ENCODE measurements around the gene HIP1R.
"Not testable (repeated sequence)": the region's sequence is repeated elsewhere in the genome, so short reads cannot be mapped to it uniquely, and the experiment has no call there.

Gene HIP1R

GRCh38 chr12:122874081-122874480 lies 38.8 kb downstream of the HIP1R start:
- Histone ChIP-seq H3K9me2 (replicated peaks; ENCODE audit: control insufficient read depth, low read length) (no peaks in the 10 kb centered on the region), H3K36me3 (ENCODE audit: control insufficient read depth, low read length) (no peaks in the 10 kb centered on the region), H3K4me2 (ENCODE audit: low read length) (no peak overlapping the region), H3F3A (ENCODE audit: control insufficient read depth, insufficient read depth) (peaks cover 24% of the 10 kb centered on the region), H3K4me1 (ENCODE audit: control insufficient read depth, low read length) (peaks cover 48% of the 10 kb centered on the region), H3K79me2 (ENCODE audit: control insufficient read depth, low read length) (no peaks in the 10 kb centered on the region), H3K9me3 (ENCODE audit: control insufficient read depth, insufficient read depth, low read length) (no peaks in the 10 kb centered on the region), H4K20me1 (ENCODE audit: control insufficient read depth, insufficient read depth, low read depth, low read length) (no peaks in the 10 kb centered on the region), H3K4me3 (ENCODE audit: low read length) (no peak overlapping the region), H3K27ac (ENCODE audit: low read depth, low read length) (no peak overlapping the region), H3K27me3 (ENCODE audit: control insufficient read depth, low read length) (peaks cover 3% of the 10 kb centered on the region; the same call in 1 of the 2 replicates)
- no peak for TF ChIP-seq CTCF (IDR thresholded peaks at IDR 0.05; ENCODE audit: low read depth, low read length, poor library complexity, severe bottlenecking)
- TF ChIP-seq EZH2phosphoT487 (IDR thresholded peaks at IDR 0.05; ENCODE audit: borderline replicate concordance, low read length), result no peak

DNA sequence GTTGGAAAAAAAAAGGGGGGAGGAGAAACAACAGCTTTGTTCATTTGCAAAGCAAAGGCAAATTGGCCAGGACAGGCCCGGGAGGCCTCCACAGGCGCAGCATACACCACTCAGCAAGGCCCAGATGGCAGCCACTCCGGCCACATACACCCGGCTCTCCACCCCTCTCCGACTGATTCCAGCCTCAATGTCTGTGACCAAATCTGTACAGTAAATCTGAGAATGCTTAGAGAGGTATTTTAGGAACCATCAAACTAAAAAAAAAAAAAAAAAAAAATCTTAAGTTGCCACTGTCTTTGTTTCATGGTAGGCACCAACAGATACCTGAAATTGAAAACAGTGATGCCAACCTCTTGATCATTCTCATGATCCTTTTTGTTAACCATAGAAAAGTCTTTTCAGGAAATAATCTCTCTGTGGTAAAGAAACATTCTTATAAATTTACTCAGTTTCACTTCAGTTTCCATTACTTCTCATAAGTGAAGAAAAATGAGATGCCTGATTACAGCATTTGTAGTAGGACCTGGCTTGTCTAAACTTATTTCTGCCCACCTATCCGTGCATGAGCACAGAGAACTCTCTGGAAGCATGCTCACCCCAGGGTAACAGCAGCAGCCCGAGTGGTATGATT lies 40.4 kb downstream of the HIP1R start:
- Histone ChIP-seq H3K9me2 (replicated peaks; ENCODE audit: control insufficient read depth, low read length) (no peaks in the 10 kb centered on the region), H3K4me3 (ENCODE audit: low read length) (no peak overlapping the region), H3K27me3 (ENCODE audit: control insufficient read depth, low read length) (peaks cover 3% of the 10 kb centered on the region; the same call in 1 of the 2 replicates), H3K36me3 (ENCODE audit: control insufficient read depth, low read length) (no peaks in the 10 kb centered on the region), H3K4me1 (ENCODE audit: control insufficient read depth, low read length) (peaks cover 40% of the 10 kb centered on the region), H4K20me1 (ENCODE audit: control insufficient read depth, insufficient read depth, low read depth, low read length) (no peaks in the 10 kb centered on the region), H3K27ac (ENCODE audit: low read depth, low read length) (no peak overlapping the region), H3F3A (ENCODE audit: control insufficient read depth, insufficient read depth) (peaks cover 24% of the 10 kb centered on the region), H3K79me2 (ENCODE audit: control insufficient read depth, low read length) (no peaks in the 10 kb centered on the region), H3K9me3 (ENCODE audit: control insufficient read depth, insufficient read depth, low read length) (no peaks in the 10 kb centered on the region), H3K4me2 (ENCODE audit: low read length) (peak overlapping the region; percentile 32)
- TF ChIP-seq EZH2phosphoT487 (IDR thresholded peaks at IDR 0.05; ENCODE audit: borderline replicate concordance, low read length) (no peak), CTCF (IDR thresholded peaks at IDR 0.05; ENCODE audit: low read depth, low read length, poor library complexity, severe bottlenecking) (no peak)

GRCh38 chr12:122876281-122876680 lies 41.0 kb downstream of the HIP1R start:
- not testable (repeated sequence) for H4K20me1 ChIP-seq (ENCODE audit: control insufficient read depth, insufficient read depth, low read depth, low read length); H3K4me3 ChIP-seq (ENCODE audit: low read length); H3K9me2 ChIP-seq (replicated peaks; ENCODE audit: control insufficient read depth, low read length); H3K9me3 ChIP-seq (ENCODE audit: control insufficient read depth, insufficient read depth, low read length); H3K36me3 ChIP-seq (ENCODE audit: control insufficient read depth, low read length); H3K27ac ChIP-seq (ENCODE audit: low read depth, low read length); H3K27me3 ChIP-seq (ENCODE audit: control insufficient read depth, low read length); H3K79me2 ChIP-seq (ENCODE audit: control insufficient read depth, low read length)
- peaks cover 24% of the 10 kb centered on the region for H3F3A ChIP-seq (ENCODE audit: control insufficient read depth, insufficient read depth)
- H3K4me2 ChIP-seq (ENCODE audit: low read length), result peak overlapping the region; percentile 32; the same call in 1 of the 2 replicates
- H3K4me1 ChIP-seq (ENCODE audit: control insufficient read depth, low read length), result peaks cover 40% of the 10 kb centered on the region

GRCh38 chr12:122876731-122877130 lies 41.5 kb downstream of the HIP1R start:
- Histone ChIP-seq H3K9me2 (replicated peaks; ENCODE audit: control insufficient read depth, low read length) (no peaks in the 10 kb centered on the region), H3K27me3 (ENCODE audit: control insufficient read depth, low read length) (peaks cover 3% of the 10 kb centered on the region; the same call in 1 of the 2 replicates), H3F3A (ENCODE audit: control insufficient read depth, insufficient read depth) (peaks cover 24% of the 10 kb centered on the region), H3K4me1 (ENCODE audit: control insufficient read depth, low read length) (peaks cover 38% of the 10 kb centered on the region), H3K79me2 (ENCODE audit: control insufficient read depth, low read length) (no peaks in the 10 kb centered on the region), H3K4me3 (ENCODE audit: low read length) (no peak overlapping the region), H3K36me3 (ENCODE audit: control insufficient read depth, low read length) (no peaks in the 10 kb centered on the region), H3K27ac (ENCODE audit: low read depth, low read length) (no peak overlapping the region), H4K20me1 (ENCODE audit: control insufficient read depth, insufficient read depth, low read depth, low read length) (no peaks in the 10 kb centered on the region), H3K9me3 (ENCODE audit: control insufficient read depth, insufficient read depth, low read length) (no peaks in the 10 kb centered on the region), H3K4me2 (ENCODE audit: low read length) (no peak overlapping the region)
- TF ChIP-seq EZH2phosphoT487 (IDR thresholded peaks at IDR 0.05; ENCODE audit: borderline replicate concordance, low read length) (no peak), CTCF (IDR thresholded peaks at IDR 0.05; ENCODE audit: low read depth, low read length, poor library complexity, severe bottlenecking) (no peak)

Measured in DOHH2 (cell line).